ENCODE data around the gene SFI1.

GRCh38 chr22:31618057-31618456 is 121.7 kb downstream of the SFI1 start:
- TF ChIP-seq EZH2 (IDR thresholded peaks at IDR 0.05; ENCODE audit: insufficient read depth, low read length) = no peak
- no peak for TF ChIP-seq CTCF (IDR thresholded peaks at IDR 0.05; ENCODE audit: insufficient read depth, low read depth, low read length)
